ENCODE data around the gene SHD.
"Not testable (repeated sequence)": the region's sequence is repeated elsewhere in the genome, so short reads cannot be mapped to it uniquely, and the experiment has no call there.

Gene SHD

DNA sequence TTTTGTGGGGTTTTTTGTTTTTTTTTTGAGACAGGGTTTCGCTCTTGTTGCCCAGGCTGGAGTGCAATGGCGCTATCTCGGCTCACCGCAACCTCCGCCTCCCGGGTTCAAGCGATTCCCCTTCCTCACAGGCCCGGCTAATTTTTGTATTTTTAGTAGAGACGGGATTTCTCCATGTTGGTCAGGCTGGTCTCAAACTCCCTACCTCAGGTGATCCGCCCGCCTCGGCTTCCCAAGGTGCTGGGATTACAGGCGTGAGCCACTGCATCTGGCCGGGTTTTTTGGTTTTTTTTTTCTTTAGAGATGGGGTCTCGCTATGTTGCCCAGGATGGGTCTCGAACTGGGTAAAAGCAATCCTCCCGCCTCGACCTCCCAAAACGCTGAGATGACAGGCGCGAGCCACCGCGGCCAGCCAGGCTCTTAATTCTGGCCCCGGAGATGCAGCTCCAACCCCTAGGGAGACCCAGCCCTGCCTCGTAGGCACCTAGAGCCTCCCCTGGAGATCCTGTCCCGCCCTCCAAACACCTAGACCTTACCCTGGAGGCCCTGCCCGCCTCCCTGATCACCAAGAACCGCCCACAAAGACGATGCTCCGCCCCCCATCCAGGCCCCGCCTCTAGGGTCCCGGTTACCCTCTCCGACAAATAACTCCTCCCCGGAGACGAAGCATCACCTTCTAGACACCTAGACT lies 50.1 kb downstream of the SHD start:
- H3K4me3 ChIP-seq (ENCODE audit: extremely low read depth, insufficient read depth, low read length, poor library complexity, severe bottlenecking) = peak overlapping the region; percentile 34
- WGBS, 2 experiments (ENCODE audit: insufficient coverage in 2 of 2) = 90 to 94% methylated on average over 20 to 23 of the region's 35 CpGs
- not testable (repeated sequence) for H3K4me1 ChIP-seq (ENCODE audit: control insufficient read depth, insufficient read depth, low read length, poor library complexity, severe bottlenecking); H3K9me3 ChIP-seq (ENCODE audit: control insufficient read depth, low read length); H3K27ac ChIP-seq (ENCODE audit: low read depth, low read length, severe bottlenecking); H3K36me3 ChIP-seq (ENCODE audit: control insufficient read depth, insufficient read depth, low read length)

GRCh38 chr19:4329858-4330257 lies 50.8 kb downstream of the SHD start:
- no peaks in the 10 kb centered on the region for H3K9me3 ChIP-seq (ENCODE audit: control insufficient read depth, low read length)

DNA sequence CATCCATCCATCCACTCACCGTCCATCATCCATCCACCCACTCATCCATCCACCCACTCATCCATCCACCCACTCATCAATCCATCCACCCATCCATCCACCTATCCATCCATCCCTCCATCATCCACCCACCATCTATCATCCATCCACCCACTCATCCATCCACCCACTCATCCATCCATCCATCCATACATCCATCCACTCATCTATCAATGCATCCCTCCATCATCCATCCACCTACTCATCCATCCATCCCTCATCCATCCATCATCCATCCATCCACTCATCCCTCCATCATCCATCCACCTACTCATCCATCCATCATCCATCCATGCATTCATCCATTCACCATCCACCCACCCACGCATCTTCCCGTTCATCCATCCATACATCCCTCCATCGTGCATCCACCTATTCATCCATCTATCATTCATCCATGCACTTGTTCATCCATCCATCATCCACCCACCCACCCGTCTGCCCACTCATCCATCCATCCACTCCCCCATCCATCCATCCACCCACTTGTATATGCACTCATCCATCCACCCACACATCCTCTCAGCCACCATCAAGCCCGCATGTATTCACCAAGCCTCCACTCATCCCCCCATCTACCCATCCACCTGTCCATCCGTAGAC lies 56.0 kb downstream of the SHD start:
- H3K9me3 ChIP-seq (ENCODE audit: control insufficient read depth, low read length) = no peaks in the 10 kb centered on the region
- 91 to 92% methylated on average over 7 of the region's 7 CpGs for WGBS, 2 experiments (ENCODE audit: insufficient coverage in 2 of 2)
- no peak overlapping the region for H3K27ac ChIP-seq (ENCODE audit: low read depth, low read length, severe bottlenecking)
- no peaks in the 10 kb centered on the region for H3K36me3 ChIP-seq (ENCODE audit: control insufficient read depth, insufficient read depth, low read length)
- H3K4me1 ChIP-seq (ENCODE audit: control insufficient read depth, insufficient read depth, low read length, poor library complexity, severe bottlenecking) = peaks cover 4% of the 10 kb centered on the region
- H3K4me3 ChIP-seq (ENCODE audit: extremely low read depth, insufficient read depth, low read length, poor library complexity, severe bottlenecking) = no peak overlapping the region

More at GRCh38 chr19:4329858-4330257, 50.8 kb downstream of the SHD start:
- Histone ChIP-seq H3K4me3 (ENCODE audit: extremely low read depth, insufficient read depth, low read length, poor library complexity, severe bottlenecking) (no peak overlapping the region), H3K4me1 (ENCODE audit: control insufficient read depth, insufficient read depth, low read length, poor library complexity, severe bottlenecking) (peaks cover 2% of the 10 kb centered on the region), H3K27ac (ENCODE audit: low read depth, low read length, severe bottlenecking) (no peak overlapping the region), H3K36me3 (ENCODE audit: control insufficient read depth, insufficient read depth, low read length) (no peaks in the 10 kb centered on the region)
- WGBS, 2 experiments (ENCODE audit: insufficient coverage in 2 of 2) = 94 to 96% methylated on average over 17 to 19 of the region's 19 CpGs

- H3K27ac ChIP-seq (ENCODE audit: low read depth, low read length, severe bottlenecking) = peak overlapping the region; percentile 23
- peaks cover 4% of the 10 kb centered on the region for H3K4me1 ChIP-seq (ENCODE audit: control insufficient read depth, insufficient read depth, low read length, poor library complexity, severe bottlenecking)
- no peak overlapping the region for H3K4me3 ChIP-seq (ENCODE audit: extremely low read depth, insufficient read depth, low read length, poor library complexity, severe bottlenecking)
- no peaks in the 10 kb centered on the region for H3K9me3 ChIP-seq (ENCODE audit: control insufficient read depth, low read length)
- H3K36me3 ChIP-seq (ENCODE audit: control insufficient read depth, insufficient read depth, low read length) = no peaks in the 10 kb centered on the region
- 52 to 53% methylated on average over 10 of the region's 14 CpGs for WGBS, 2 experiments (ENCODE audit: insufficient coverage in 2 of 2)
These were observed 58.9 kb downstream of the SHD start for GRCh38 chr19:4337906-4338440.

- no peaks in the 10 kb centered on the region for H3K9me3 ChIP-seq (ENCODE audit: control insufficient read depth, low read length)
- H3K27ac ChIP-seq (ENCODE audit: low read depth, low read length, severe bottlenecking) = peak within 1 kb of the TSS; percentile 23
- 74 to 75% methylated on average over 16 to 18 of the region's 27 CpGs for WGBS, 2 experiments (ENCODE audit: insufficient coverage in 2 of 2)
- no peaks in the 10 kb centered on the region for H3K36me3 ChIP-seq (ENCODE audit: control insufficient read depth, insufficient read depth, low read length)
- peaks cover 4% of the 10 kb centered on the region for H3K4me1 ChIP-seq (ENCODE audit: control insufficient read depth, insufficient read depth, low read length, poor library complexity, severe bottlenecking)
- no peak within 1 kb of the TSS for H3K4me3 ChIP-seq (ENCODE audit: extremely low read depth, insufficient read depth, low read length, poor library complexity, severe bottlenecking)
These were observed 59.6 kb downstream of the SHD start, which contains the start of gene STAP2 for GRCh38 chr19:4338441-4339355. STAP2 (minus strand) TSS chr19:4338827; CDS start chr19:4338753, 74 bp downstream.
